ENCODE measurements around the gene TEX261. TPM values are rescaled to one million over a fixed set of nuclear protein-coding genes. Genes with fewer than 3 reads are reported as not detected.

TEX261 gene
- total RNA-seq, 4 donors from 2014 or later, result 13.2 to 35.1 (median 30.3) TPM

DNA sequence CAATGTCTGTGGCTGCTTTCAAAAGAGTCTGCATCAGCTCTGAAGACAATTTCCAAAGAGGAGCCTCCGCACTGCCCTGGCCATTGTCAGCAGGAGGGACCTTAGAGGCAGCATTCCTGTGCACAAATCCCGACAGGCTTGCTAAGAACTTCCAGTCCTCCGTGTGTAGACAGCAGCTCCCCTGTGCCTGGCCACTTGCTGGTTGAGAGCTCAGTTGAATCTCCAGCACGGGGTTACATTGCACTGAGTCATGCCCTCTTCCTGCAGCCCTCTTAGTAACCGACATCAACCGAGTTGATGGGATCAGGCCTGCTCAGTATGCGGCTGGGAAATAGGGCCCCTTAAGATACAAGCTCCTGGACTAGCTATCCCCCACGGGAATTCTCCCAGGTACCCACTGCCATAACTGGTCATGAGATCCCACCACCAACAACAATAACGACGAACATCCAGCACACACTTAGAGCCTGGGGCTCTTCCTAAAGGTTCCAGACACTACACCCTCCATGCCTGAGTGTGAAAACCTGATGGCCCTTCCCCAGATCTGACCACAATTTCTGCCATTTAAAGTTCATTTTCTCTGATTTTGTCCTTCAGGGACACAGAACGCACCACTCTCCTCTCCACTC, 47.0 kb downstream of the TEX261 start:
- Histone ChIP-seq H3K27ac (no peak overlapping the region), H3K27me3 (no peaks in the 10 kb centered on the region), H3K4me3 (peak overlapping the region in 1 of 4 donors; percentile 32), H3K9me3 (no peaks in the 10 kb centered on the region), H3K36me3 (no peaks in the 10 kb centered on the region), H3K4me1 (no peaks in the 10 kb centered on the region)
- TF ChIP-seq, protein P1, sequence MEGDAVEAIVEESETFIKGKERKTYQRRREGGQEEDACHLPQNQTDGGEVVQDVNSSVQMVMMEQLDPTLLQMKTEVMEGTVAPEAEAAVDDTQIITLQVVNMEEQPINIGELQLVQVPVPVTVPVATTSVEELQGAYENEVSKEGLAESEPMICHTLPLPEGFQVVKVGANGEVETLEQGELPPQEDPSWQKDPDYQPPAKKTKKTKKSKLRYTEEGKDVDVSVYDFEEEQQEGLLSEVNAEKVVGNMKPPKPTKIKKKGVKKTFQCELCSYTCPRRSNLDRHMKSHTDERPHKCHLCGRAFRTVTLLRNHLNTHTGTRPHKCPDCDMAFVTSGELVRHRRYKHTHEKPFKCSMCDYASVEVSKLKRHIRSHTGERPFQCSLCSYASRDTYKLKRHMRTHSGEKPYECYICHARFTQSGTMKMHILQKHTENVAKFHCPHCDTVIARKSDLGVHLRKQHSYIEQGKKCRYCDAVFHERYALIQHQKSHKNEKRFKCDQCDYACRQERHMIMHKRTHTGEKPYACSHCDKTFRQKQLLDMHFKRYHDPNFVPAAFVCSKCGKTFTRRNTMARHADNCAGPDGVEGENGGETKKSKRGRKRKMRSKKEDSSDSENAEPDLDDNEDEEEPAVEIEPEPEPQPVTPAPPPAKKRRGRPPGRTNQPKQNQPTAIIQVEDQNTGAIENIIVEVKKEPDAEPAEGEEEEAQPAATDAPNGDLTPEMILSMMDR (IDR thresholded peaks at IDR 0.05), result no peak
- no peak for TF ChIP-seq POLR2A (IDR thresholded peaks at IDR 0.05)
- DNase-seq, result peak in 1 of 3 donors; percentile 43

DNA sequence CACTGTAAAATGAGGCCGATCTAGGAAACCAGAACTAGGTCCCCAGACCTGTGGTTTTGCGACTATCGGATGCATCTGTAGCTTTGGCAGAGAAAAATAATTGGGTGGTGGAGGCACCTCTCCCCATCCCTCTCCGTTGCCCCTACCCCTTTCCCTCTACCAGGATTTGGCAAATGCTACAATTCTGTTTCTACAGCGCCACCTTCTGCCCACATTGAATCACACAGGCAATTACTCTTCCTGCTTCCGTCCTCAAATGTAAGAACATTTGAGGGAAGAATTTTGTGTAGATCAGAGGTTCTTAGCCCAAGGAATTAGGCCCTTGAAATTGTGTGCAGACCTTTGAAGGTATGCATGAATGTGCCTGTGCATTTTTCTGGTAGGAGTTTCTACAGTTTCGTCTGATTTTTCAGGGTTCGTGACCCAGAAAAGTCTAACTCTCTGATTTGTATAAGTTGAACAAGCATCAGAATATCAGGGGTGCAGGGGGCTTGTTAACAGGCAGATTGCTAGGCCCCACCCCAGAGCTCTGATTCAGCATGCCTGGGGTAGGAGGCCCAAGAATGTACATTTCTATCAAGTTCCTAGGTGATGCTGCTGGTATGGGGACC, 47.7 kb downstream of the TEX261 start:
- no peak overlapping the region for H3K27ac ChIP-seq
- H3K36me3 ChIP-seq, result no peaks in the 10 kb centered on the region
- H3K27me3 ChIP-seq, result no peaks in the 10 kb centered on the region
- no peaks in the 10 kb centered on the region for H3K4me1 ChIP-seq
- H3K4me3 ChIP-seq, result no peak overlapping the region
- H3K9me3 ChIP-seq, result no peaks in the 10 kb centered on the region
- peak in 2 of 3 donors; percentile 43 to 74 for DNase-seq
- no peak for TF ChIP-seq POLR2A (IDR thresholded peaks at IDR 0.05)
- TF ChIP-seq, protein P1 (IDR thresholded peaks at IDR 0.05), result peak; percentile 30 to 70 (median 58)

DNA sequence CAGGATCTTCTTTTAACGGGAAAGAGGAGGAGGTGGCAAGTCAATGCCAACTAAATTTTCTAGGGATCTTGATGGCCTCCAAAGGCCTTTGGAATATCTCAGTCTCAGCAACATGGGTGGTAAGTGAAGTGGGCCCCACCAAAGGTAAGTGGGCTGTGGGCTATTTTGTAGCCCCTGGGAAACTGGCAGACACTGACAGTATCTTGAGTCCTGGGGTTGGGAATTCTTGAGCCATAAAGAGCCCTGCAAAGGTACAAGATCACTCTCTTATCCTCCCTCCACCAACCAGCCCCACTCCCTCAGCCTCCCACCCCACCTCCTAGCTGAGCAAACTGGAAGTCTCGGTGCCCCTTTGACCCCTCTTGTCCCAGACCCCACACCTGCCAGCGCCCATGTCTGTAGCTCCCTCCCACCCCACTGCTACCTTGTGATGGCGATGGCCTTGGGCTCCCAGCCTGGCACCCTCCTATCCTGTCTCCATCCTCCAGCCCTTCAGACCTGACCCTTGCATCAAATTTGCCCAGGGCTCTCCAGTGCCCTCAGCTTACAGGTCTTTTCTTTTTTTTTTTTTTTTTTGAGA, 50.5 kb downstream of the TEX261 start:
- no peaks in the 10 kb centered on the region for H3K4me1 ChIP-seq
- DNase-seq, result peak in 2 of 3 donors; percentile 17 to 34
- no peaks in the 10 kb centered on the region for H3K9me3 ChIP-seq
- no peak overlapping the region for H3K4me3 ChIP-seq
- no peak overlapping the region for H3K27ac ChIP-seq
- no peaks in the 10 kb centered on the region for H3K27me3 ChIP-seq
- no peaks in the 10 kb centered on the region for H3K36me3 ChIP-seq
- TF ChIP-seq POLR2A (IDR thresholded peaks at IDR 0.05), result no peak
- TF ChIP-seq, protein P1 (IDR thresholded peaks at IDR 0.05), result no peak

DNA sequence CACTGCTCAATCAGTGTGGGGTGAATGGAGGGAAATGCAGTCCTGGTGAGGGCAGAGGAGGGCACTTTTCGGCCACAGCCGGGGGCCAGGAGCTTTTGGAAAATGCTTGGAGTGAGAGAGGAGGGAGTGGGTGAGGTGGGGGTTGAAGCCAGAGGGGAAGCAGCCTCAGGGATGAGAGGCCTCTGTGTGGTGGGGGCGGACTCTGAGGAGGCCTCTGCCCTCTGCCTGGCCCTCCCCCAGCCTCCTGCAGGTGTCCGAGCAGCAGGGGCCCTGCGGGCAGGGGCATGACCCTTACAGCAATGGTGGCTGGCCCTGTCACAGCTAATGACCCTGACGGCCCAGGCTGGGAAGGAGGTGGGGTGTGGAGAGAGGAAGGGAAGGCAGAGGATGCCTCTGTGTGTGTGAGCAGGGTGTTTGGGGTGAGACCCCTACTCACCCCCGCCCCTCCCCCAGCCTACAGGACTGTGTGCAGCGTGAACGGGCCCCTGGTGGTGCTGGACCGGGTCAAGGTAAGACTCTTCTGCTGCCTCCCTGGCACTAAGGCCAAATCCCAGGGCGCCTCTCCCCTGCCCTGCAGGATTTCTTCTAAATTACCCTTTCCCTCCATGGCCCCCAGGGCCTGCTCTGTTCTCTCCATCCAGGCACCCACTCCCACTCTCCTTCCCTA, 51.3 kb downstream of the TEX261 start:
- TF ChIP-seq, protein P1 (IDR thresholded peaks at IDR 0.05), result no peak
- TF ChIP-seq POLR2A (IDR thresholded peaks at IDR 0.05), result no peak
- H3K27me3 ChIP-seq, result no peaks in the 10 kb centered on the region
- H3K4me3 ChIP-seq, result no peak overlapping the region
- no peaks in the 10 kb centered on the region for H3K4me1 ChIP-seq
- H3K36me3 ChIP-seq, result no peaks in the 10 kb centered on the region
- DNase-seq, result peak in 1 of 3 donors; percentile 18
- H3K27ac ChIP-seq, result no peak overlapping the region
- no peaks in the 10 kb centered on the region for H3K9me3 ChIP-seq

DNA sequence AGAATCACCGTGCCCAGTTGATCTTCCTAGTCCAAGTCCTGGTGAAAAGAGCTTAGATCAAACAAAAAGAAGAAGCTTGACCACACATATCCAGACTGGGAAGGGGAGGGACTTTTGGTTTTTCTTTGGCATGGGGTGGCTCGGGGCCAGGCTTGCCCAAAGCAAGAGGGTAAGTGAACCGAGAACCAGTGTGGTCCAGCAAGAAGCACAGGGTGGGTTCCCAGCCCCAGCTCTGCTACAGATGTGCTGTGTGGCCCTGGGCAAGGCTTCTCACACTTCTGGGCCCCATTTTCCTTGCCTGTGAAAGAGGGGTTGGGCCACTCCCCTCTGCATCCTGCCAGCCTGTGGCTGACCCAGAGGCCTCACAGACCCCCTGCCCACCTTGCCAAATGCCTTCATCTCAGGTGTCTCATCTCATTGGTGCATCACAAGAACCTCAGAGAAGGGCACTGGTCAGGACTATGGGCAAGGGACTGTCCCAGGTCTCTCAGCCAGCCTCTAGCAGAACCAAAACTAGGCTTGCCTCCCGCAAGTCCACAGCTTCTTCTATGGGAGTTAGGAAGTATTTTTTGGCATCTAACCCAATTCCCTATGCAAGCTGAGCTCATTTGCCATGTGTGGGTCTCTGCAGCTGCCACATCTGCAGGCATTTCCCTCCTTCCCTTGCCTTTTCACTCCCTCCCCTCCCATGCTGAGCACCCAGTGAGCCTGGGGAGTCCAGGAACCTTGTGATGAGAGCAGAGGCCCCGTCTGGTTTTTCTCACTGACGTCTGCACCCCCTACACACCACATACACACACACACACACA, 52.1 kb downstream of the TEX261 start:
- no peaks in the 10 kb centered on the region for H3K27me3 ChIP-seq
- DNase-seq, result peak in 1 of 3 donors; percentile 25

More for the DNA sequence above, 52.1 kb downstream of the TEX261 start:
- Histone ChIP-seq H3K4me1 (no peaks in the 10 kb centered on the region), H3K4me3 (no peak overlapping the region), H3K9me3 (no peaks in the 10 kb centered on the region), H3K36me3 (no peaks in the 10 kb centered on the region), H3K27ac (no peak overlapping the region)
- no peak for TF ChIP-seq POLR2A (IDR thresholded peaks at IDR 0.05)
- TF ChIP-seq, protein P1 (IDR thresholded peaks at IDR 0.05), result no peak

All from Peyer's patch (tissue), 4 donors.